GM18498 (cell line): ENCODE measurements around the gene SUN3.
"Not testable (repeated sequence)": the region's sequence is repeated elsewhere in the genome, so short reads cannot be mapped to it uniquely, and the experiment has no call there.

Source experiments
- ATAC-seq: cut with Tn5 transposase; IDR thresholded peaks from one replicate; pipeline ENCODE4 v1.9.1; 2021; ENCODE audit warnings: mild to moderate bottlenecking, moderate library complexity; ENCODE audit not compliant: unreplicated experiment

The SUN3 gene

GRCh38 chr7:48033922-48034321 is 5.0 kb upstream of the SUN3 start:
- no peak for ATAC-seq

DNA sequence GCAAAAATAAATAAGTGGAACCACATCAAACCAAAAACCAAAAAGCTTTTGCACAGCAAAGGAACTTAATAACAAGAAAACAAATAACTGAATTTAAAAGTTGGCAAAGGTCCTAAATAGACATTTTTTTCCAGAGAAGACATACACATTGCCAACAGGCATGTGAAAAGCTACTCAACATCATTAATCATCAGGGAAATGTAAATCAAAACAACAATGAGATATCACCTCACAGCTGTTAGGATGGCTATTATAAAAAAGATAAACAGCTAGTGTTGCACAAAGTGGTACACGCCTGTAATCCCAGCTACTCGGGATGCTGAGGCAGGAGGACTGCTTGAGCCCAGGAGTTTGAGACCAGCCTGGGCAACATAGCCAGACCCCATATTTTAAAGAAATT is 2.2 kb upstream of the SUN3 start:
- no peak for ATAC-seq

- no peak for ATAC-seq
Measured at GRCh38 chr7:48025624-48026023, 3.3 kb downstream of the SUN3 start.

DNA sequence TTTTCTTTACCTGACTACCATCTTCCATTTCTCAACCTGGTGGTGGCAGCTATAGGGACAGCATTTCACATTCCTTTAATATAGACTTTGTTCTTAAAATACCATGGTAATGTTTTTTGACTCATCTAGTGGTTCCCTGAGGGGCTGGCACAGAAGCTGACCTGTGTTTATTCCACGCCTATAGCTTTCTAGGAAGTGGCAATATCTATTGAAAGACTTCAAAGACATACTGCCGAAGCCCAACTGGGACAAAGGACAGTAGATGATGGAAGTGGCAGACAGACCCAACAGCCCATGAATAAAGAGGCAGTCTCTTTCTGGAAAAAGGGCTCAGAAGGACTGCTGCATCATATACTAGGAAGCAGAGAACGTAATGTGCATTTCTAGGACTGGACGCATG is 11.2 kb downstream of the SUN3 start:
- ATAC-seq = no peak

- no peak for ATAC-seq
Measured at GRCh38 chr7:48016641-48017040, 12.3 kb downstream of the SUN3 start.

DNA sequence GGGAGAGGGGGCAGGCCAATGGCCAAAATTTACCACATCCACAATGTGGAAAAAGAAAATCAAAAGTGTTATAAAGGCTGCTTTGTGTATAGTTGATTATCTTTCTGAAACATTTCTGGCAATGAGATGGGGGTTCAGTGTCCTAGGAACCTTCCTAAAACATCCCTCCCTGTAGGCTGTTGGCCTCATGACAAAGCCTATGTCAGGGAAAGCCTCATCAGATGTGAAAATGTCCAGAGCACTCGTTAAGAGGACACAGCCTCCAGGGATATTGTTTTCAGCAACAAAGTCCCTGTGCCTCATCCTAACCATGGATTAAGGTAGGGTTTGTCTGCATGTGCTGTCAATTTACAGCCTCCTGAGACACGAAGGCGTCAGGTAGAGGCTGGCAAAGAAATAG is 17.0 kb downstream of the SUN3 start:
- ATAC-seq = no peak

GRCh38 chr7:48011323-48011722 is 17.6 kb downstream of the SUN3 start:
- no peak for ATAC-seq

DNA sequence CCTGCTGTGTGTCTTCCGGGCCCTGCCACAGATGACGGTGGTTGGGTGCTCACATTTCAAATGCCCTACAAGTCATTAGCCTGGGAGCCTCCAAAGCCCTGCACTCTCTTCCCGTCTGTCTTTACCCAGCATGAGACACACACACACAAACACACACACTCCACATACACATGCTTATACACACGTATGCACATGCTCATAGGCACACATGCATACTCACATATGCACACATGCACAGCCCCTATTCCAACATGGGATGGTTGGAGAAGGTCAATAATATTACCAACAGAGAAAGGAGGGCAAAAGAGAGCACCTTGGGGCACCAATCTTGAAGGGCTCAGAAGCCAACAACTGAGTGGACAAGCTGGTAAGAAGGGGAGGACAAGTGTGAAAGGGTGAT is 19.0 kb downstream of the SUN3 start:
- ATAC-seq = no peak

DNA sequence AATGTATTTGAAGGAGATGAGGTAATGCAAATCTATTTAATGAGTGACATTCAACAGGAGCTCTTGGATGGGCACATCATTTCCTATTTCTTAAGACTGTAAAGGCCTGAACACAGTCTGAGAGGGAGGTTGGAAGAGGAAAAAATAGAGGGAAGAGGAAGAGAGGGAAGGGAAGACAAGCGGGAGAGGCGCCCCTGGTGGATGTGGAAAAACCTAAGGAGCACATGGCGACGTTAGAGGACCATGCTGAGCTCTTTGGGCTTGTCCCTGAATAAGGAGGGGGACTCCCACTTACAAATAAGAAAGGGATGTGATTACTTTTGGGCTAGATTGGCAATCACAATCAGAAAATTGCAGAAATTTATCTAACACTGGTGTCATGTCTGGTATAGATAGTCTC is 19.6 kb downstream of the SUN3 start:
- no peak for ATAC-seq

DNA sequence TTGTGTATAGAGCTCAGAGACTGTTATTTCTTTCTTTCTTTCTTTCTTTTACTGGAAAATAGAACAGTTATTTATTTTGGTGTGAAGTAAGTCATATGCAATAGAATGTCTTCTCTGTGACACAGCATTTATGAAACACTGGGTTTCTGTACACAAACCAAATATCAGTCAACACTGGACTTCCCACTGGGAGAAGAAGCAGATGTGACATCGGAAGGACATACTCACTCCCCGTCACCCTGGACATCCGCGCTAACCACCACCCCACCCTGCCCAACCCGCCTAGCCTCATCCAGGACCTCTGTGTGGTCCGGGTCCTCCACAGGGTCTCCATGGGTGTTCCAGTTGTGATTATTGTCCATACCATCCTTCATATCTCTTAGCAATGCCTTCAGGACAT is 22.0 kb downstream of the SUN3 start:
- ATAC-seq = no peak

- ATAC-seq = no peak
Measured at GRCh38 chr7:48004638-48005037, 24.3 kb downstream of the SUN3 start.

GRCh38 chr7:48004032-48004431 is 24.9 kb downstream of the SUN3 start:
- ATAC-seq = no peak

GRCh38 chr7:48000164-48000563 is 28.7 kb downstream of the SUN3 start:
- ATAC-seq = not testable (repeated sequence)

- ATAC-seq = no peak
Measured at GRCh38 chr7:47999413-47999812, 29.5 kb downstream of the SUN3 start.

GRCh38 chr7:47992446-47992845 is 36.5 kb downstream of the SUN3 start:
- no peak for ATAC-seq

DNA sequence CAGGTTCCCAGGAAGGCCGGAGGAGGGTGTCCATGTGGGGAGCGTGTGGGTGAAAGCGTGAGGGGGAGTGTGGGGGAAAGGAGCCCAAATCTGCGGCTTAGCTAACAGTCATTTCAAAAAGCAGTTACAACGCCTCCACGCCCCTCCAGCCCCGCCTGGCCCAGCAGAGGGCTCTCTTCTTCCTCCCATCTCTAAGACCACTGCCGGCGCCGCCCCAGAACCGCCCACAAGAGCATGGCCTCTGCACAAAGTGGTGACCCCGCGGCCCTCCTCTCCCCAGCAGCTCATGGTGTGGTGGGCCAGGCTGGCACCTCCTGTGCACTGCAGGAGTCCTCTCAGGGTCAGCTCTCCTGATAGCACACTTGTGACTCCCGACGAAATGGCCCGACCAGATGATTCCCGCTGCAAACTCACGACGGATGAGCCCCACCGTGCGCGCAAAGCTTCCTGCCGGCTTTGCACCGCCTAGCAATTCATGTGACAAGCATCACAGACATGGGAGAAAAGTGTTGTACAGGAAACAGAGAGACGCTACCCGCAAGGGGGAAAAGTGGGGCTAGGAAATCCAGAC is 37.1 kb downstream of the SUN3 start:
- ATAC-seq = peak; percentile 100

GRCh38 chr7:47991270-47991669 is 37.6 kb downstream of the SUN3 start:
- no peak for ATAC-seq

- no peak for ATAC-seq
Measured at GRCh38 chr7:47990592-47990991, 38.3 kb downstream of the SUN3 start.

DNA sequence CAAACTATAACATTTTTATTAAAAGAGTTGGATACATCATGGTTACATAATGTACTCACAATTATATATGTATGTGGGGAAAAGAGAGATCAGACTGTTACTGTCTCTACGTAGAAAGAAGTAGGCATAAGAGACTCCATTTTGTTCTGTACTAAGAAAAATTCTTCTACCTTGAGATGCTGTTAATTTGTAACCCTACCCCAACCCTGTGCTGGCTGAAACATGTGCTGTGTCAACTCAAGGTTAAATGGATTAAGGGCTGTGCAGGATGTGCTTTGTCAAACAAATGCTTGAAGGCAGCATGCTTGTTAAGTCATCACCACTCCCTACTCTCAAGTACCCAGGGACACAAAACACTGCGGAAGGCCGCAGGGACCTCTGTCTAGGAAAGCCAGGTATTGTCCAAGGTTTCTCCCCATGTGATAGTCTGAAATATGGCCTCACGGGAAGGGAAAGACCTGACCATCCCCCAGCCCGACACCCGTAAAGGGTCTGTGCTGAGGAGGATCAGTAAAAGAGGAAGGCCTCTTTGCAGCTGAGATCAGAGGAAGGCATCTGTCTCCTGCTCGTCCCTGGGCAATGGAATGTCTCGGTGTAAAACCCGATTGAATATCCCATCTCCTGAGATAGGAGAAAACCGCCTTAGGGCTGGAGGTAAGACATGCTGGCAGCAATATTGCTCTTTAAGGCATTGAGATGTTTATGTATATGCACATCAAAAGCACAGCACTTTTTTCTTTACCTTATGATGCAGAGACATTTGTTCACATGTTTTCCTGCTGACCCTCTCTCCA is 39.1 kb downstream of the SUN3 start:
- ATAC-seq = not testable (repeated sequence)

DNA sequence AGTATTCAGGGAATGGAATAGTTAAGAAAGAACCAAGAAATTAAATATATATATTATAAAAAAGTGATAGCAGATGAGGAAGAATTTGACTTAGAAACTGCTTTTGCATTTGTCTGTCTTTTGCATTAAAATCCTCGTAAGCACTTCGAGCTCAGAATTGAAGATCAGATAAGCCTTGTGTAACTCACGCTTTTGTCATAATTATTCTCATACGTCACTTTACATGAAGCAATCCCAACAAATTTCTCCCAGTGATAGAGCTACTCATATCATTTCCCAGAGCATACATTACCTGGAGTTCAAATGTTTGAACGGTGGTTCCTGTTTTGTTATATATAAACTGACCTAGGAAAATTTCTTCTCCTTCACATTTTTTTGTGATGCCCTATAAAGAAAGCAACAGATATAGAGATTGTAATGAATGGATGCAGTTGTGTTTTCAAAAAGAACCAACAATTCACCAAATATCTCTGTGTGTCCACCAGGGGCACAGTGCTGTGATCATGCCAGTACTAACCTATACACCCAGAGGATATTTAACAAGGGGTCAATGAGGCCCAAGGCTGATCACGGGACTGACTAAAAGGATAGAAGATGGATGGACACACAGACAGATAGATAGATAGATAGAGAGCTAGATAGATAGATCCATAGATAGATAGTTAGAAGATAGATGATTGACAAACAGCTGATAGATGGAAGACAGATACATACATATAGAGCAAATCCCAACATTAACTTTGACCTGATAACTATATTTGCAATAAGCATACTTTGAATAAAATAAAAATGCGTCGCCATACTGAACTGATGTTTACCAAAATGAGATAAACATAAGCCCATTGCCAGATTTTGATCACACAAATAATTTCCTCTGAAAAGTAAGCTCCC is 40.2 kb downstream of the SUN3 start:
- ATAC-seq = no peak

DNA sequence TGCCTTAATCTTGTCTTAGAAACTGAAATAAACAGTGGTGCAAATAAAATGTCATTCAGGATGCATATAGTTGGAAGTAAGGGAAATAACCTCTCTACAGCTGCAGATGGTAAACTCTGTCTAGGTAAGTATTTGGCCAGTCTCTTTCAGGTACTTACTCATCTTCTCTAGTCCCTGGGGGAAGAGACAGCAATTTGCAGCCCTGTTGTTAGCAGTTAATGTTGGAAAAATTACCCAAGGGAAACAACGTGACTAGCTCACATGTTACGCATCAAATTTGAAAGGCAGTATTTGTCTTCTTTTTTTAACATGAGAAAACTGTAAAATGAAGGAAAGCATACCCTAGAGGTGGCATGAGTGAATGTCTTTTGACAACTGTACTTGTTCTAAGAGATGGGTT is 46.3 kb downstream of the SUN3 start:
- no peak for ATAC-seq

DNA sequence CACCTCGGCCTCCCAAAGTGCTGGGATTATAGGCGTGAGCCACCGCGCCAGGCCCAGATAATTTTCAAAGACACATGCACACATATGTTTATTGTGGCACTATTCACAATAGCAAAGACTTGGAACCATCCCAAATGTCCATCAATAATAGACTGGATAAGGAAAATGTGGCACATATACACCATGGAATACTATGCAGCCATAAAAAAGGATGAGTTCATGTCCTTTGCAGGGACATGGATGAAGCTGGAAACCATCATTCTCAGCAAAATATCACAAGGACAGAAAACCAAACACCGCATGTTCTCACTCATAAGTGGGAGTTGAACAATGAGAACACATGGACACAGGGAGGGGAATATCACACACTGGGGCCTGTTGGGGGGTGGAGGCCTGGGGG is 48.3 kb downstream of the SUN3 start:
- ATAC-seq = not testable (repeated sequence)
